Measurements from ENCODE around the gene SLC10A1.
"Not testable (repeated sequence)": the region's sequence is repeated elsewhere in the genome, so short reads cannot be mapped to it uniquely, and the experiment has no call there.

The SLC10A1 gene

DNA sequence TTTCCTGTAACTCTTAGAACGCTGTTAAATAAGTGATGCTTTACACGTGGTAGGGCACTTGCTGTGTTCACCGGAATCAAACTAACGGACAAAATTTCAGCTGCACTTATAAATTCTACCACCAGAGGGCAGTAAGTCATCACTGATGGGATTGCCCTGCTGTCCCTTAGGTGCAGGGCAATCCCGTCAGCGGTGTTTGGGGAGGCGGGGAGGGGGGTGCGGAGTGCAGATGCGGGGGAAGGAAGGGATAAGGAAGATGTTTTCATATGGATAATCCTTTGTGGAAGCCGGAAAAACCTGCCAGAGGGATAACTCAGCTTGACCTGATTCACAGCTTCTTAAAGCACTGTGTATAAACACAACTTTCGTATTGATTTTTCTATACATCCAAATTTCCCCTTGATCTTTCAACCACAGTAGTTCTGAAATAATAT lies 21.7 kb upstream of the SLC10A1 start:
- peak; percentile 58 to 79 for DNase-seq
- no peak for TF ChIP-seq GATA1 (IDR thresholded peaks at IDR 0.05; ENCODE audit: low read depth, low read length)
- no peak for TF ChIP-seq POLR2A (IDR thresholded peaks at IDR 0.05; ENCODE audit: low read length)

DNA sequence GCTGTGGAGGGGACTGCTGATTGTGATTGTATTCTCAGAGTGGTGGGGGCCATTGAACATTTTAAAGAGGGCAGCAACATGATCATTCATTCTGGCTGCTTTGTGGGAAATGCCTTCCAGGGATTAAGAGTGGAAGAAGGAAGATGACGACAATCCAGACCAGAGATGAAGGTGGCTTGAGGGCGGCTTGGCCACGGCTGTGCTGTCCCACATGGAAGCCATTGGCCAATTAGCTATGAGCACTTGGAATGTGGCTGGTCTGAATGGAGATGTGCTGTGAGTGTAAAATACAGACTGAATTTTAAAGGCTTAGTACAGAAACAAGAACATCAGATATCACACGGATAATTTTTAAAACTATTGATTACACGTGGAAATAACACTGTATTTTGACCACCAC lies 19.2 kb upstream of the SLC10A1 start:
- TF ChIP-seq POLR2A (IDR thresholded peaks at IDR 0.05; ENCODE audit: low read length), result no peak
- TF ChIP-seq GATA1 (IDR thresholded peaks at IDR 0.05; ENCODE audit: low read depth, low read length), result no peak
- DNase-seq, result no peak

DNA sequence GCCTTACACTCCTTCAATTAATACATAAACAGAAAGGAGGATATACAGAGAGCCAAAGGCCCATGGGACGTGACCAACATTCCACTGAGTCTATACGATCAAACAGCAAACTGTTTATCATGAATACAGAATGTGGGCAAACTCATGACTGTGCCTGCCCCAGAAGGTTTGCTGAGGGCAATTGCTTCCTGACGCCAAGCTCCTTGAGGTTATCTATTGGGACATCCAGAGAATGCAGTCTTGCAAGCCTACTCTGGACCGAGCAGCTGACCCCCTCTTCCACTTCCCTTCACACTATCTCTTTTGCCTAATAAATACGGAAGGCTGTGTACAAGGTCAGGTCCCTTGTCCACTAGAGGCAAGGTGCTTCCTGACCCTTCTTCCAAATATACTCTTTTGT lies 18.5 kb upstream of the SLC10A1 start:
- TF ChIP-seq POLR2A (IDR thresholded peaks at IDR 0.05; ENCODE audit: low read length) (no peak), GATA1 (IDR thresholded peaks at IDR 0.05; ENCODE audit: low read depth, low read length) (no peak)

DNA sequence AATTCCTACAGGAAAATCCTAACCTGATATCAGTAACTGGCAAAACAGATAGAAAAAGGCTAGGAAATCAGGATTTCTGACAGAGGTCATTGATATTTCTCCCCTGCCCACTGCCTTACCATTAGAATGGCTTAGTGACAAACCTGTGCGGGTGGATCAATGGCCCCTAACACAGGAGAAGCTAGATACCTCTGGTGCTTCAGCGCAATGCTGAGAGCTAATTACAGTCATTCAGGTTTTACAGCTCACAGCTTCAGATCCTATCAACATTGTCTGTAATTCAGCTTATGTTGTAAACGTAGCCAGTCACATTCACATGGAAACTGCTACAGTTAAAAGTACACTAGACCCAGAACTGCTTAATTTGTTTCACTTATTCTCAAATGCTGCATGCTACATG lies 17.4 kb upstream of the SLC10A1 start:
- TF ChIP-seq POLR2A (IDR thresholded peaks at IDR 0.05; ENCODE audit: low read length) (no peak), GATA1 (IDR thresholded peaks at IDR 0.05; ENCODE audit: low read depth, low read length) (no peak)

More for the DNA sequence above, 18.5 kb upstream of the SLC10A1 start:
- no peak for DNase-seq

GRCh38 chr14:69813346-69813745 lies 16.3 kb upstream of the SLC10A1 start:
- DNase-seq, result not testable (repeated sequence)

More for the DNA sequence above, 17.4 kb upstream of the SLC10A1 start:
- DNase-seq, result no peak

GRCh38 chr14:69812711-69813110 lies 15.7 kb upstream of the SLC10A1 start:
- no peak for TF ChIP-seq POLR2A (IDR thresholded peaks at IDR 0.05; ENCODE audit: low read length)
- no peak for TF ChIP-seq GATA1 (IDR thresholded peaks at IDR 0.05; ENCODE audit: low read depth, low read length)
- DNase-seq, result peak; percentile 4 to 13

- TF ChIP-seq GATA1 (IDR thresholded peaks at IDR 0.05; ENCODE audit: low read depth, low read length) (no peak), POLR2A (IDR thresholded peaks at IDR 0.05; ENCODE audit: low read length) (no peak)
- no peak for DNase-seq
Observed at GRCh38 chr14:69811868-69812252, 14.8 kb upstream of the SLC10A1 start.

DNA sequence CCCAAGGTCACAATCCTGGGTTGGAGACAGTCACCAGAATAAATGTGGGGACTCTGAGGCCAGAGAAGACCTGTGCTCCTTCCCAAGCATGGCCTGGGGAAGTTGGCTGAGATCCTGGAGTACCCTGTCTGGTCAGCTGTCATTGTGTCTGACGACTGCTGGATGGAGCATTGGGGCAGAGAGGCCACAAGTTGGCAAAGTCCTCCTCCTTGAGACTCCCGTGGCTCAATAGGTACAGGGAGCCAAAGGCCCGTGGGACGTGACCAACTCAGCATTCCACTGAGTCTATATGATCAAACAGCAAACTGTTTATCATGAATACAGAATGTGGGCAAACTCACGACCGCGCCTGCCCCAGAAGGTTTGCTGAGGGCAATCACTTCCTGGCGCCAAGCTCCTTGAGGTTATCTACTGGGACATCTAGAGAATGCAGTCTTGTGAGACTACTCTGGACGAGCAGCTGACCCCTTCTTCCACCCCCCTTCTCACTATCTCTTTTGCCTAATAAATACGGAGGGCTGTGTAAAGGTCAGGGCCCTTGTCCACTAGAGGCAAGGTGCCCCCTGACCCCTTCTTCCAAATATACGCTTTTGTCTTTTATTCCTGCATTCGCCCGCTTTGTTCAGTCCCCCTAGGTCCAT lies 14.3 kb upstream of the SLC10A1 start:
- no peak for TF ChIP-seq GATA1 (IDR thresholded peaks at IDR 0.05; ENCODE audit: low read depth, low read length)
- no peak for TF ChIP-seq POLR2A (IDR thresholded peaks at IDR 0.05; ENCODE audit: low read length)

GRCh38 chr14:69808919-69809808 lies 12.1 kb upstream of the SLC10A1 start:
- no peak for TF ChIP-seq POLR2A (IDR thresholded peaks at IDR 0.05; ENCODE audit: low read length)
- no peak for TF ChIP-seq GATA1 (IDR thresholded peaks at IDR 0.05; ENCODE audit: low read depth, low read length)
- no peak for DNase-seq

More for the DNA sequence above, 14.3 kb upstream of the SLC10A1 start:
- DNase-seq, result no peak

DNA sequence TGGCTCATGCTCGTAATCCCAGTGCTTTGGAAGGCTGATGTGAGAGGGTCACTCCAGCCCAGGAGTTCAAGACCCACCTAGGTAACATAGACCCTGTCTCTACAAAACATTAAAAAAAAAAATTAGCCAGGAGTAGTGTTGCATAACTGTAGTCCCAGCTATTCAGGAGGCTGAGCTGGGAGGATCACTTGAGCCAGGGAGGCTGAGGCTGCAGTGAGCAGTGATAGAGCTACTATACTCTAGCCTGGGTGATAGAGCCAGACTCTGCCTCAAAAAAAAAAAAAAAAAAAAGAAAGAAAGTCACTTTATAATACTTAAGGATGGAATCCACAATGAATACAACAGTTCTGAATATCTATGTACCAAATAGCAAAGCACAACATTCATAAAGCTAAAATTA lies 10.2 kb upstream of the SLC10A1 start:
- no peak for TF ChIP-seq POLR2A (IDR thresholded peaks at IDR 0.05; ENCODE audit: low read length)
- TF ChIP-seq GATA1 (IDR thresholded peaks at IDR 0.05; ENCODE audit: low read depth, low read length), result no peak

DNA sequence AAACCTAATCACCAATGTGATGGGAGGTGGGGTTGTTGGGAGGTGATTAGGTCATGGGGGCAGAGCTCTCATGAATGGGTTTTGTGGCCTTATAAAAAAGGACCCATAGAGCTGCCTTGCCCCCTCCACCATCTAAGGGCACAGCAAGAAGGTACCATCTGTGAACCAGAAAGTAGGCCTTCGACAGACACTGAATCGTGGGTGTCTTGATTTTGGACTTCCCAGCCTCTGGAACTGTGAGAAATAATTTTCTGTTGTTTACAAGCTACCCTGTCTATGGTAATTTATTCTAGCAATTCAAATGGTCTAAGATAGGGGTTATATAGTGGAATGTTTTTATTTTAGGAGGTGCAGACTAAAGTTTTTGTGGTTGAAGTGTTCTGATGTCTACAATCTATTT lies 7.9 kb upstream of the SLC10A1 start:
- no peak for TF ChIP-seq POLR2A (IDR thresholded peaks at IDR 0.05; ENCODE audit: low read length)
- no peak for TF ChIP-seq GATA1 (IDR thresholded peaks at IDR 0.05; ENCODE audit: low read depth, low read length)
- no peak for DNase-seq

More for the DNA sequence above, 10.2 kb upstream of the SLC10A1 start:
- DNase-seq, result no peak

GRCh38 chr14:69803753-69804152 lies 6.7 kb upstream of the SLC10A1 start:
- DNase-seq, result no peak
- no peak for TF ChIP-seq POLR2A (IDR thresholded peaks at IDR 0.05; ENCODE audit: low read length)

- TF ChIP-seq POLR2A (IDR thresholded peaks at IDR 0.05; ENCODE audit: low read length), result no peak
- TF ChIP-seq GATA1 (IDR thresholded peaks at IDR 0.05; ENCODE audit: low read depth, low read length), result no peak
- no peak for DNase-seq
Observed at GRCh38 chr14:69798339-69798735, 1.3 kb upstream of the SLC10A1 start.

GRCh38 chr14:69797573-69798338 lies 715 bp upstream of the SLC10A1 start:
- no peak for DNase-seq
- TF ChIP-seq POLR2A (IDR thresholded peaks at IDR 0.05; ENCODE audit: low read length) (no peak), GATA1 (IDR thresholded peaks at IDR 0.05; ENCODE audit: low read depth, low read length) (no peak)

Data from erythroblast (primary cell).